Femur (tissue), 1 donor: ENCODE measurements around the gene RPL31.
A peak's percentile ranks its signal among the peaks of the same experiment; 100 is the strongest.

Source experiments
- DNase-seq: peaks from one replicate; pipeline ENCODE4 v3.0.0-alpha.2; 2017

The RPL31 gene

GRCh38 chr2:100997509-100998234 lies 4.4 kb upstream of the RPL31 start:
- DNase-seq = no peak

- DNase-seq = no peak
Observed at GRCh38 chr2:100998235-100998573, 3.9 kb upstream of the RPL31 start.

- DNase-seq = no peak
Observed at GRCh38 chr2:100999995-101000394, 2.1 kb upstream of the RPL31 start.

- no peak for DNase-seq
Observed at GRCh38 chr2:101002562-101003277, 631 bp downstream of the RPL31 start.

- no peak for DNase-seq
Observed at GRCh38 chr2:101003278-101003775, 1.2 kb downstream of the RPL31 start.

- no peak for DNase-seq
Observed at GRCh38 chr2:101004620-101005325, 2.7 kb downstream of the RPL31 start.

- no peak for DNase-seq
Observed at GRCh38 chr2:101006065-101006715, 4.1 kb downstream of the RPL31 start.

GRCh38 chr2:101007415-101008345 lies 5.6 kb downstream of the RPL31 start:
- no peak for DNase-seq

GRCh38 chr2:101011152-101011551 lies 9.1 kb downstream of the RPL31 start:
- no peak for DNase-seq

GRCh38 chr2:101012054-101012705 lies 10.1 kb downstream of the RPL31 start:
- no peak for DNase-seq

- peak; percentile 47 for DNase-seq
Observed at GRCh38 chr2:101012706-101013181, 10.7 kb downstream of the RPL31 start.

GRCh38 chr2:101014264-101014857 lies 12.3 kb downstream of the RPL31 start:
- DNase-seq = no peak

- DNase-seq = no peak
Observed at GRCh38 chr2:101017371-101017770, 15.3 kb downstream of the RPL31 start.

- DNase-seq = no peak
Observed at GRCh38 chr2:101018934-101019333, 16.8 kb downstream of the RPL31 start.

- no peak for DNase-seq
Observed at GRCh38 chr2:101022221-101022620, 20.1 kb downstream of the RPL31 start.

GRCh38 chr2:101023327-101024107 lies 21.4 kb downstream of the RPL31 start:
- DNase-seq = no peak

GRCh38 chr2:101025561-101025960 lies 23.5 kb downstream of the RPL31 start:
- no peak for DNase-seq

GRCh38 chr2:101026253-101026701 lies 24.2 kb downstream of the RPL31 start:
- no peak for DNase-seq

- no peak for DNase-seq
Observed at GRCh38 chr2:101026923-101027469, 24.9 kb downstream of the RPL31 start.

GRCh38 chr2:101027852-101028251 lies 25.8 kb downstream of the RPL31 start:
- no peak for DNase-seq
